Stimulated activated CD8-positive, alpha-beta memory T cell treated with anti-CD3 and anti-CD28 coated beads, Interleukin-2, amount 100 ng/mL, for 1 hour (primary cell): ENCODE measurements around the gene F2R.
"Not testable (repeated sequence)": the region's sequence is repeated elsewhere in the genome, so short reads cannot be mapped to it uniquely, and the experiment has no call there.

Source experiments
- DNase-seq, 2 donors: peaks; one replicate each; pipeline ENCODE4 v3.0.0-alpha.2; 2020; ENCODE audit warnings: low read depth in 2 of 2

F2R gene

GRCh38 chr5:76718880-76719279, 3.0 kb downstream of the F2R start:
- DNase-seq = no peak

- DNase-seq = no peak
These were observed 5.2 kb downstream of the F2R start for GRCh38 chr5:76720988-76721569.

- DNase-seq = no peak
These were observed 7.3 kb downstream of the F2R start for GRCh38 chr5:76723266-76723665.

- DNase-seq = no peak
These were observed 8.0 kb downstream of the F2R start for GRCh38 chr5:76723906-76724305.

- DNase-seq = no peak
These were observed 8.9 kb downstream of the F2R start for GRCh38 chr5:76724871-76725270.

- DNase-seq = no peak
These were observed 13.0 kb downstream of the F2R start for GRCh38 chr5:76728965-76729364.

- DNase-seq = no peak
These were observed 13.7 kb downstream of the F2R start for GRCh38 chr5:76729373-76730290.

- DNase-seq = no peak
These were observed 16.6 kb downstream of the F2R start for GRCh38 chr5:76732405-76733048.

- peak in 1 of 2 donors; percentile 31 for DNase-seq
These were observed 17.1 kb downstream of the F2R start for GRCh38 chr5:76733049-76733417.

- DNase-seq = no peak
These were observed 20.0 kb downstream of the F2R start for GRCh38 chr5:76735762-76736545.

GRCh38 chr5:76736679-76737556, 21.0 kb downstream of the F2R start:
- DNase-seq = no peak

GRCh38 chr5:76737846-76738245, 21.9 kb downstream of the F2R start:
- no peak for DNase-seq

GRCh38 chr5:76741506-76741905, 25.6 kb downstream of the F2R start:
- DNase-seq = not testable (repeated sequence)

- no peak for DNase-seq
These were observed 26.7 kb downstream of the F2R start for GRCh38 chr5:76742583-76742982.

- no peak for DNase-seq
These were observed 28.7 kb downstream of the F2R start for GRCh38 chr5:76744632-76745031.

- no peak for DNase-seq
These were observed 29.7 kb downstream of the F2R start for GRCh38 chr5:76745670-76746069.

- DNase-seq = no peak
These were observed 30.8 kb downstream of the F2R start for GRCh38 chr5:76746677-76747076.

GRCh38 chr5:76747706-76748105, 31.8 kb downstream of the F2R start:
- DNase-seq = no peak

GRCh38 chr5:76751291-76751690, 35.4 kb downstream of the F2R start:
- no peak for DNase-seq

- no peak for DNase-seq
These were observed 38.7 kb downstream of the F2R start for GRCh38 chr5:76754668-76755078.
